CD8-positive, alpha-beta memory T cell (primary cell): ENCODE data around the gene PBX2. TPM values are rescaled to one million over a fixed set of nuclear protein-coding genes. Genes with fewer than 3 reads are reported as not detected.

Source experiments
- CTCF ChIA-PET: fragments of 350-600 bp; sonication (Branson Sonifier 250); formaldehyde crosslinking; loops from one replicate; lab custom pipeline; 2021; ENCODE audit warnings: antibody characterized with exemption; lab: Charles Lee
- POLR2A ChIA-PET: fragments of 350-600 bp; sonication (Branson Sonifier 250); formaldehyde crosslinking; loops from one replicate; lab custom pipeline; 2021; ENCODE audit warnings: antibody characterized with exemption; lab: Charles Lee
- DNase-seq, 5 donors: peaks; one replicate each; pipeline versions ENCODE4 v3.0.0 to v3.0.0-alpha.2; 2020 to 2022; ENCODE audit warnings: mixed read lengths in 1 of 5
- H3K27ac ChIP-seq: one replicate; pipeline ENCODE4 v1.7.0; 2013; ENCODE audit warnings: low read depth, mild to moderate bottlenecking, low read length, moderate library complexity
- H3K27me3 ChIP-seq: 2 replicates; pipeline ENCODE4 v1.7.0; 2013; ENCODE audit warnings: low read length, mild to moderate bottlenecking; ENCODE audit not compliant: insufficient read depth, poor library complexity, severe bottlenecking
- H3K36me3 ChIP-seq: 2 replicates; pipeline ENCODE4 v1.7.0; 2013; ENCODE audit warnings: mild to moderate bottlenecking, low read length, moderate library complexity; ENCODE audit not compliant: insufficient read depth
- H3K4me1 ChIP-seq: 2 replicates; pipeline ENCODE4 v1.7.0; 2013; ENCODE audit warnings: mild to moderate bottlenecking, low read length, moderate library complexity; ENCODE audit not compliant: insufficient read depth
- H3K4me3 ChIP-seq: 2 replicates; pipeline ENCODE4 v1.7.0; 2013; ENCODE audit warnings: mild to moderate bottlenecking, low read length
- H3K9me3 ChIP-seq: 2 replicates; pipeline ENCODE4 v1.7.0; 2013; ENCODE audit warnings: mild to moderate bottlenecking, low read length
- H3K27ac Mint-ChIP-seq, 8 donors: one replicate each; pipeline ENCODE4 v1.8.0; 2020 to 2021; ENCODE audit warnings: mixed read lengths in 8 of 8, mild to moderate bottlenecking in 6 of 8, inconsistent platforms in 3 of 8, moderate library complexity in 3 of 8
- H3K27me3 Mint-ChIP-seq, 2 donors: one replicate each; pipeline ENCODE4 v1.8.0; 2020 to 2021; ENCODE audit warnings: mixed read lengths in 2 of 2, mild to moderate bottlenecking in 1 of 2, moderate library complexity in 1 of 2
- H3K36me3 Mint-ChIP-seq, 3 donors: one replicate each; pipeline ENCODE4 v1.8.0; 2020 to 2021; ENCODE audit warnings: mixed read lengths in 3 of 3, inconsistent platforms in 1 of 3, mild to moderate bottlenecking in 1 of 3
- H3K4me1 Mint-ChIP-seq, 3 donors: one replicate each; pipeline ENCODE4 v1.8.0; 2020 to 2021; ENCODE audit warnings: mixed read lengths in 3 of 3, inconsistent platforms in 1 of 3, mild to moderate bottlenecking in 1 of 3
- H3K4me3 Mint-ChIP-seq, 7 donors: one replicate each; pipeline ENCODE4 v1.8.0; 2020 to 2021; ENCODE audit warnings: mixed read lengths in 7 of 7, mild to moderate bottlenecking in 6 of 7, moderate library complexity in 4 of 7, inconsistent platforms in 2 of 7
- H3K9me3 Mint-ChIP-seq, 5 donors: one replicate each; pipeline ENCODE4 v1.8.0; 2020 to 2022; ENCODE audit warnings: mixed read lengths in 5 of 5, mild to moderate bottlenecking in 3 of 5, moderate library complexity in 2 of 5, inconsistent platforms in 1 of 5
- polyA plus RNA-seq: library from polyadenylated mRNA; unstranded; fragments of 300-500 nt; fragmentation: Illumina TruSeq; gene quantifications from one replicate; pipeline ENCODE4 v1.2.3, GENCODE V29; 2021
- total RNA-seq, 2 experiments: library from RNA; stranded (reverse); gene quantifications; one replicate each; pipeline ENCODE4 v1.2.3, GENCODE V29; 2021

The PBX2 gene
- total and polyA plus RNA-seq, 3 experiments from 2014 or later, result 2.2 to 69.4 (median 63.5) TPM

GRCh38 chr6:32183483-32184083, 6.4 kb downstream of the PBX2 start:
- peak in 1 of 5 donors; percentile 33 for DNase-seq
- H3K27ac Mint-ChIP-seq, result peak overlapping the region in 3 of 8 donors; percentile 11 to 91 (median 20)
- peak overlapping the region; percentile 12 for H3K27ac ChIP-seq
- H3K36me3 Mint-ChIP-seq, result peaks cover 9 to 87% (median 31%) of the 10 kb centered on the region in 3 donors
- peaks cover 30% of the 10 kb centered on the region for H3K36me3 ChIP-seq
- H3K4me3 Mint-ChIP-seq, result no peak overlapping the region
- peaks cover 45 to 67% (median 61%) of the 10 kb centered on the region in 3 donors for H3K4me1 Mint-ChIP-seq
- no peak overlapping the region for H3K4me3 ChIP-seq
- peaks cover 0 to 1% of the 10 kb centered on the region in 2 donors for H3K27me3 Mint-ChIP-seq
- no peaks in the 10 kb centered on the region for H3K9me3 Mint-ChIP-seq
- peaks cover 53% of the 10 kb centered on the region for H3K4me1 ChIP-seq
- ChIA-PET CTCF (interaction anchor here (1.0 kb wide), 1 partner anchor 12 kb away, joined by 4 read pairs; no protein-coding TSS in a partner anchor), POLR2A (interaction anchor here (1.1 kb wide), 1 partner anchor 9 kb away, joined by 4 read pairs; the partner anchor contains the start of gene GPSM3)
- no peaks in the 10 kb centered on the region for H3K27me3 ChIP-seq
- no peaks in the 10 kb centered on the region for H3K9me3 ChIP-seq

DNA sequence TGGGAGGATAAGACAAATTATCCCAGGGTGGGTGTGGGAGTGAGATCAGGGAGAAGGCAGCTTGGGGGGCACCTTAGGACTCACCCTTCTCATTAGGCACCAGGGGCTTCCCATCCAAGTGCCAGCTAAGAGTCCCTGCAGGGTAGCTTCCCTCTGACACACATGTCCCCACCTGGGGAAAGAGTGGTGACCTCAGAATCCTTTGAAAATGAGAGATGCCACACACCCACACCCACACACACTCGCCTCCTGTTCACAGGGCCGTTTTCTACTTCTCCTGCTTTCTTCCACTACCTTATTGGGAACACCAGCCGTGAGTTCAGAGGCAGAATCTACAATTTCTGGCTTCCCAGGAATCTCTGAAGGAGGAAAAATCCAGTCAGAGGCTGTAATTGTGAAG, 7.0 kb downstream of the PBX2 start:
- peaks cover 9 to 83% (median 31%) of the 10 kb centered on the region in 3 donors for H3K36me3 Mint-ChIP-seq
- H3K9me3 ChIP-seq, result no peaks in the 10 kb centered on the region
- peaks cover 0 to 1% of the 10 kb centered on the region in 2 donors for H3K27me3 Mint-ChIP-seq
- ChIA-PET CTCF (interaction anchor here (1.0 kb wide), 2 partner anchors 8 to 13 kb away, joined by 3 to 4 read pairs; no protein-coding TSS in a partner anchor), POLR2A (interaction anchor here (1.1 kb wide), 1 partner anchor 10 kb away, joined by 4 read pairs; the partner anchor contains the start of gene GPSM3)
- no peak overlapping the region for H3K27ac ChIP-seq
- no peaks in the 10 kb centered on the region for H3K9me3 Mint-ChIP-seq
- H3K36me3 ChIP-seq, result peaks cover 30% of the 10 kb centered on the region
- peaks cover 44 to 66% (median 61%) of the 10 kb centered on the region in 3 donors for H3K4me1 Mint-ChIP-seq
- H3K27me3 ChIP-seq, result no peaks in the 10 kb centered on the region
- H3K27ac Mint-ChIP-seq, result peak overlapping the region in 2 of 8 donors; percentile 74 to 91
- no peak overlapping the region for H3K4me3 ChIP-seq
- no peak overlapping the region for H3K4me3 Mint-ChIP-seq
- DNase-seq, result no peak
- peaks cover 48% of the 10 kb centered on the region for H3K4me1 ChIP-seq

GRCh38 chr6:32182555-32182981, 7.4 kb downstream of the PBX2 start:
- peaks cover 9 to 80% (median 29%) of the 10 kb centered on the region in 3 donors for H3K36me3 Mint-ChIP-seq
- Histone ChIP-seq H3K27me3 (no peaks in the 10 kb centered on the region), H3K4me1 (peaks cover 43% of the 10 kb centered on the region), H3K27ac (peak overlapping the region; percentile 20), H3K9me3 (no peaks in the 10 kb centered on the region), H3K4me3 (no peak overlapping the region), H3K36me3 (peaks cover 25% of the 10 kb centered on the region)
- CTCF ChIA-PET, result interaction anchor here (1.0 to 1.4 kb wide), 3 partner anchors 8 to 13 kb away, joined by 3 to 4 read pairs (median 3); no protein-coding TSS in a partner anchor
- no peaks in the 10 kb centered on the region for H3K9me3 Mint-ChIP-seq
- H3K27me3 Mint-ChIP-seq, result peaks cover 0 to 1% of the 10 kb centered on the region in 2 donors
- H3K4me1 Mint-ChIP-seq, result peaks cover 44 to 64% (median 59%) of the 10 kb centered on the region in 3 donors
- DNase-seq, result peak in 1 of 5 donors; percentile 47
- POLR2A ChIA-PET, result interaction anchor here (1.1 kb wide), 1 partner anchor 10 kb away, joined by 4 read pairs; the partner anchor contains the start of gene GPSM3
- H3K27ac Mint-ChIP-seq, result peak overlapping the region in 2 of 8 donors; percentile 23 to 74
- peak overlapping the region in 1 of 7 donors; percentile 42 for H3K4me3 Mint-ChIP-seq

DNA sequence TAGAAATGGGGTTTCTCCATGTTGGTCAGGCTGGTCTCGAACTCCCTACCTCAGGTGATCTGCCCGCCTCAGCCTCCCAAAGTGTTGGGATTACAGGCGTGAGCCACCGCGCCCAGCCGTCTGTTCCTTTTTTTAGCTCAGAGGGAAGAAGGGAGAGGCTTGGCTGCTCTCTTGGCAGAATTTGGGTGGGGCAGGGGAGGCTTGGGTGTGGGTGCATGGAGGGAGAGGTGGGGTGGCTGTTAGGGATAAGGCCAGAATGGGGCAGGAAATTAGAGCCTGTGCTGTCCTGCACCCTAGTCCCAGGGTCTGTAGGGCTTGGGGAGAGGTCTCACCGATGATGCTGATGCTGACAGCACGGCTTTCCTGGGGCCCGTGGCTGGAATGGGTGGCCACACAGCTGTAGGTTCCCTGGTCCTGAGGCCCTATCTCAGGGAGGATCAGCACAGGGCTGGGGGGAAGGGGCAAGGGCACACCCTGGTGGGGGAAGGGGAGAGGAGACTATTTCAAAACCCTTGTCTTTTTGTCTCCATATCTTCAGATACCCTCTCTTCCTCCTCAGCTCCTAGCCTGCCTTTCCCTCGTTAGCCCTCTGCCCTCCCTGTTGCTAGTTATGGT, 8.0 kb downstream of the PBX2 start:
- no peaks in the 10 kb centered on the region for H3K27me3 ChIP-seq
- peaks cover 45 to 64% (median 59%) of the 10 kb centered on the region in 3 donors for H3K4me1 Mint-ChIP-seq
- POLR2A ChIA-PET, result interaction anchor here (0.5 kb wide), 1 partner anchor 532 kb away, joined by 4 read pairs; no protein-coding TSS in a partner anchor
- peak overlapping the region in 3 of 8 donors; percentile 17 to 80 (median 48) for H3K27ac Mint-ChIP-seq
- peaks cover 41% of the 10 kb centered on the region for H3K4me1 ChIP-seq
- H3K9me3 Mint-ChIP-seq, result no peaks in the 10 kb centered on the region
- H3K4me3 ChIP-seq, result no peak overlapping the region
- CTCF ChIA-PET, result interaction anchor here (1.0 to 1.4 kb wide), 2 partner anchors 9 to 12 kb away, joined by 3 read pairs; no protein-coding TSS in a partner anchor
- peaks cover 20% of the 10 kb centered on the region for H3K36me3 ChIP-seq
- no peaks in the 10 kb centered on the region for H3K9me3 ChIP-seq
- H3K27ac ChIP-seq, result peak overlapping the region; percentile 20
- DNase-seq, result peak in 1 of 5 donors; percentile 42
- H3K27me3 Mint-ChIP-seq, result peaks cover 0 to 1% of the 10 kb centered on the region in 2 donors
- H3K4me3 Mint-ChIP-seq, result peak overlapping the region in 1 of 7 donors; percentile 42
- peaks cover 9 to 75% (median 24%) of the 10 kb centered on the region in 3 donors for H3K36me3 Mint-ChIP-seq

- Histone ChIP-seq H3K36me3 (peaks cover 12% of the 10 kb centered on the region), H3K27me3 (no peaks in the 10 kb centered on the region), H3K9me3 (no peaks in the 10 kb centered on the region), H3K4me3 (no peak overlapping the region), H3K4me1 (peaks cover 42% of the 10 kb centered on the region), H3K27ac (no peak overlapping the region)
- Mint-ChIP-seq H3K4me3 (peak overlapping the region in 1 of 7 donors; percentile 69), H3K36me3 (peaks cover 4 to 67% (median 19%) of the 10 kb centered on the region in 3 donors), H3K4me1 (peaks cover 45 to 64% (median 59%) of the 10 kb centered on the region in 3 donors), H3K9me3 (no peaks in the 10 kb centered on the region), H3K27ac (peak overlapping the region in 4 of 8 donors; percentile 62 to 83 (median 78)), H3K27me3 (peaks cover 0 to 1% of the 10 kb centered on the region in 2 donors)
- no peak for DNase-seq
- POLR2A ChIA-PET, result interaction anchor here (1.4 kb wide), 1 partner anchor 14 kb away, joined by 4 read pairs; no protein-coding TSS in a partner anchor
- CTCF ChIA-PET, result interaction anchor here (1.4 kb wide), 1 partner anchor 13 kb away, joined by 3 read pairs; no protein-coding TSS in a partner anchor
These were observed 8.8 kb downstream of the PBX2 start for GRCh38 chr6:32181148-32181702.

GRCh38 chr6:32179766-32180405, 10.1 kb downstream of the PBX2 start:
- H3K4me1 ChIP-seq, result peaks cover 45% of the 10 kb centered on the region
- H3K27ac ChIP-seq, result peak overlapping the region; percentile 93
- H3K27ac Mint-ChIP-seq, result peak overlapping the region in 6 of 8 donors; percentile 53 to 99 (median 97)

More at GRCh38 chr6:32179766-32180405, 10.1 kb downstream of the PBX2 start:
- peaks cover 4 to 59% (median 13%) of the 10 kb centered on the region in 3 donors for H3K36me3 Mint-ChIP-seq
- Histone ChIP-seq H3K36me3 (peaks cover 8% of the 10 kb centered on the region), H3K4me3 (no peak overlapping the region), H3K9me3 (no peaks in the 10 kb centered on the region), H3K27me3 (no peaks in the 10 kb centered on the region)
- no peak for DNase-seq
- ChIA-PET CTCF (interaction anchor here (0.7 to 2.1 kb wide), 2 partner anchors 13 to 15 kb away, joined by 3 to 19 read pairs; partner anchors contain the start of gene GPSM3), POLR2A (interaction anchor here (1.4 to 4.4 kb wide), 3 partner anchors 10 to 16 kb away, joined by 4 to 20 read pairs (median 17); partner anchors contain the start of gene PBX2)
- H3K4me1 Mint-ChIP-seq, result peaks cover 47 to 66% (median 60%) of the 10 kb centered on the region in 3 donors
- H3K27me3 Mint-ChIP-seq, result no peaks in the 10 kb centered on the region
- no peaks in the 10 kb centered on the region for H3K9me3 Mint-ChIP-seq
- H3K4me3 Mint-ChIP-seq, result peak overlapping the region in 6 of 7 donors; percentile 35 to 99 (median 76)
